ENCODE data around the gene NKX1-1.

DNA sequence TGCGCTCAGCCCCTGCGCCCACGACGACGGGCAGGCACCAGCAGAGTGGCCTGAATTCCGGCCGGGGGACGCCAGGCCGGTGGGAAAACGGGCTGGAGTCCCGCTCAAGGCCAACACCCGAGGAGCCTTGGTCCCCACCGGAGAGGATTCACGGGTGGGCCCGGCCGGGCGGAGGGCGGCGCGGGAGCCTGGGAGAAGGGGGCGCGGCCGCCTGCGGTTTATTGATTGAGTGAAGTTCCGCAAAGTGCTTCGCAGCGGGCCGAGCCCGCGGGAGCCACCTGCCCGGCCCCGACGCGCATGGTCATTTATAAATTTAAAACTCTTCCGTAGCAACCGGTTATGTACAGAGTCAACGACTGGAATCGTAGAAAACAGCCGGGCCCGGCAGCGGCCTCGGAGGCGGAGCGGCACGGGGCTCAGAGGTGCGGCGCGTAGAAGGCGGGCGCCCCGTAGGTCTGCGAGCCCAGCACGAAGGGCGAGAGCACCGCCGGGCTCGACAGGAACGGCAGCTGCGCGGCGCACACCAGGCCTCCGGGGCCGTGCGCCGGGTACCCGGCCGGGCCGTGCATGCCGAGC lies 3.6 kb downstream of the NKX1-1 start:
- no peak for TF ChIP-seq CTCF (IDR thresholded peaks at IDR 0.05; ENCODE audit: low read depth, low read length, poor library complexity, severe bottlenecking)
- no peak for TF ChIP-seq EZH2phosphoT487 (IDR thresholded peaks at IDR 0.05; ENCODE audit: borderline replicate concordance, low read length)
